SK-N-MC (cell line): Measurements from ENCODE around the gene AUTS2.

ENCODE experiments used
- EZH2 ChIP-seq: fragments of 200-600 bp; sonication (generic); IDR thresholded peaks from one replicate; pipeline ENCODE4 v1.6.1; 2017; ENCODE audit warnings: antibody characterized with exemption
- FOXP2 ChIP-seq: optimal IDR thresholded peaks from 2 replicates; pipeline ENCODE3; 2011; ENCODE audit warnings: mild to moderate bottlenecking, moderate library complexity; ENCODE audit not compliant: insufficient read depth; ENCODE audit errors: extremely low read length, control extremely low read depth
- POLR2AphosphoS5 ChIP-seq: IDR thresholded peaks from 2 replicates; pipeline ENCODE4 v1.6.1; 2012; ENCODE audit warnings: mild to moderate bottlenecking, low read depth, low read length, borderline replicate concordance

DNA sequence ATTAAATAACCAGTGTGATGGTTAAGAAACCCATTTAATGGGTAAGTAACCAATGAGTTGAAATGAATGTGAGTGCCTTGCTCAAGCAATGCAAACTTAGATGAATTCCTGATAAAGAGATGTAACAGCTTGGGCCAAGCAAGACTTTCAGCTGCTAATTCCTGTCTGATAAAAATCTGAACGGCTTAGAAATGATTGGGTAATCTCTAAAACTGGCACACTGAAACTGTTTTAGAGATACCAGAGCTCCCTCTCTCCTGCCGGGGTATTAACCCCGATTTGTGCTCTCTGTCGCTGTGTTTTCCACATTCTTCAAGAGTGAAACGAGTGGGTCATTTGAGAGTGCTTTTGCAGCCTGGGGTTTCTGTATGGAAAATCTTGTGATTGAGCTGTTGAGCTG is 998.8 kb downstream of the AUTS2 start:
- TF ChIP-seq POLR2AphosphoS5 (no peak), EZH2 (no peak), FOXP2 (no peak)
